Measurements from ENCODE around the gene SPRN. TPM values are rescaled to one million over a fixed set of nuclear protein-coding genes. Genes with fewer than 3 reads are reported as not detected.

SPRN gene
- total and polyA plus RNA-seq, 2 of the 4 experiments (the other 2 are of a cell fraction) = 0.36 to 2.3 TPM

- ChIA-PET CTCF (no interaction called here), POLR2A (ENCODE audit: unreplicated experiment) (no interaction called here)
- no TSS peak for BruUV-seq (replicated peaks)
Measured at GRCh38 chr10:133422223-133422806, 2.1 kb downstream of the SPRN start.

More at GRCh38 chr10:133422223-133422806, 2.1 kb downstream of the SPRN start:
- no peak for DNase-seq
- H4K20me1 ChIP-seq (ENCODE audit: insufficient read depth, low read length) = no peaks in the 10 kb centered on the region; the same call in none of the 2 replicates
- no peak overlapping the region for H3K18ac ChIP-seq (ENCODE audit: low read depth, low read length)
- no peak overlapping the region for H3K14ac ChIP-seq (replicated peaks; ENCODE audit: low read depth, low read length)
- H3K4me1 ChIP-seq (ENCODE audit: control insufficient read depth, insufficient read depth, low read length) = no peaks in the 10 kb centered on the region; the same call in 1 of the 2 replicates
- H3K9me1 ChIP-seq (ENCODE audit: insufficient read depth, low read length) = no peaks in the 10 kb centered on the region
- no peak overlapping the region for H3K4me2 ChIP-seq (ENCODE audit: low read depth, low read length)
- H4K5ac ChIP-seq (ENCODE audit: low read depth, low read length) = no peak overlapping the region
- in situ Hi-C loops (cut with MboI; ENCODE audit: low sequenced_read_pairs) (no loop called here), intact Hi-C loops (cut with micrococcal nuclease) (no loop called here), dilution Hi-C loops (cut with HindIII; ENCODE audit: low sequenced_read_pairs, unreplicated experiment) (no loop called here)
- no peak overlapping the region for H2AK9ac ChIP-seq (replicated peaks; ENCODE audit: low read depth, low read length, poor library complexity)
- no peak overlapping the region for H4K8ac ChIP-seq (ENCODE audit: low read depth in 2 of 2, low read length in 2 of 2)
- H3K56ac ChIP-seq (ENCODE audit: extremely low read depth, insufficient read depth, low read length) = no peak overlapping the region
- 79% methylated on average over 7 of the region's 16 CpGs; no CpG with 5 or more reads in 1 of the 2 experiments for WGBS, 2 experiments (ENCODE audit: extremely low coverage in 2 of 2, insufficient read length in 1 of 2)
- no peak overlapping the region for H3K23ac ChIP-seq (ENCODE audit: low read depth, low read length)
- peaks cover 3% of the 10 kb centered on the region; the same call in 1 of the 2 replicates for H3K27me3 ChIP-seq (ENCODE audit: control insufficient read depth, insufficient read depth, low read length)
- H2AK5ac ChIP-seq (ENCODE audit: low read depth, low read length) = no peak overlapping the region
- H3K27ac ChIP-seq (ENCODE audit: insufficient read depth, low read length) = no peak overlapping the region
- H3K9ac ChIP-seq (ENCODE audit: low read depth, low read length) = no peak overlapping the region
- no peak overlapping the region for H2BK120ac ChIP-seq (ENCODE audit: low read depth, low read length)
- H2AFZ ChIP-seq (replicated peaks; ENCODE audit: low read length, poor library complexity) = no peak overlapping the region
- H3K36me3 ChIP-seq (ENCODE audit: control insufficient read depth, insufficient read depth, low read length) = peaks cover 26% of the 10 kb centered on the region
- ATAC-seq (ENCODE audit: low read depth) = no peak
- H4K91ac ChIP-seq (ENCODE audit: insufficient read depth, low read depth, low read length) = no peak overlapping the region
- H2BK20ac ChIP-seq (ENCODE audit: low read depth, low read length) = no peak overlapping the region
- no peak overlapping the region for H2BK5ac ChIP-seq (ENCODE audit: low read depth, low read length, poor library complexity, severe bottlenecking)
- H3K79me1 ChIP-seq (ENCODE audit: low read depth in 1 of 2, low read length in 2 of 2) = 0 out of 4 replicates have a peak, but pooled peaks cover 0 to 4% of the 10 kb centered on the region in 2 experiments
- no peaks in the 10 kb centered on the region for H3K9me3 ChIP-seq (ENCODE audit: control insufficient read depth, insufficient read depth, low read length)
- H3K4ac ChIP-seq (ENCODE audit: low read depth, low read length) = no peak overlapping the region
- no peak overlapping the region for H3K4me3 ChIP-seq (ENCODE audit: insufficient read depth, low read depth, low read length)
- H2BK15ac ChIP-seq (ENCODE audit: low read depth, low read length) = no peak overlapping the region
- TF ChIP-seq CEBPB (IDR thresholded peaks at IDR 0.05; ENCODE audit: low read depth, low read length) (no peak), MAZ (IDR thresholded peaks at IDR 0.05; ENCODE audit: borderline replicate concordance, low read depth, low read length) (no peak), CHD1 (IDR thresholded peaks at IDR 0.05; ENCODE audit: low read depth, low read length) (no peak), RAD21 (IDR thresholded peaks at IDR 0.05; ENCODE audit: low read length) (no peak), POLR2A (IDR thresholded peaks at IDR 0.05; ENCODE audit: low read depth, low read length) (no peak), ELK1 (IDR thresholded peaks at IDR 0.05; ENCODE audit: borderline replicate concordance, low read depth, low read length) (no peak), RCOR1 (IDR thresholded peaks at IDR 0.05; ENCODE audit: insufficient replicate concordance, low read length) (no peak), NFE2L2 (IDR thresholded peaks at IDR 0.05; ENCODE audit: low read depth, low read length) (no peak), MXI1 (IDR thresholded peaks at IDR 0.05; ENCODE audit: borderline replicate concordance, low read depth, low read length) (no peak), SMC3 (IDR thresholded peaks at IDR 0.05; ENCODE audit: low read depth, low read length) (no peak), BHLHE40 (IDR thresholded peaks at IDR 0.05; ENCODE audit: low read depth, low read length) (no peak), USF2 (IDR thresholded peaks at IDR 0.05; ENCODE audit: low read depth, low read length) (no peak), MAFK (IDR thresholded peaks at IDR 0.05; ENCODE audit: low read depth, low read length) (no peak), CTCF (conservative IDR thresholded peaks at IDR 0.05; ENCODE audit: low read depth, low read length) (no peak), FOS (IDR thresholded peaks at IDR 0.05; ENCODE audit: low read depth, low read length) (no peak), RFX5 (IDR thresholded peaks at IDR 0.05; ENCODE audit: low read depth, low read length) (no peak)

Data from IMR-90 (cell line).